Keratinocyte (primary cell): ENCODE measurements around the gene WFS1. TPM values are rescaled to one million over a fixed set of nuclear protein-coding genes. Genes with fewer than 3 reads are reported as not detected.

ENCODE experiments used
- DNase-seq: peaks from one replicate; pipeline ENCODE4 v3.0.0-alpha.2; 2011; ENCODE audit warnings: low read depth, missing footprints, low spot score
- FAIRE-seq: peaks from 2 replicates; lab custom pipeline; 2011; peaks lifted over from hg19 to GRCh38; lab: Jason Lieb, UNC
- H2AFZ ChIP-seq: 2 replicates; pipeline ENCODE4 v1.6.0; 2012; ENCODE audit warnings: low read length, control low read depth, inconsistent platforms; ENCODE audit not compliant: control insufficient read depth
- H3K27ac ChIP-seq: 2 replicates; pipeline ENCODE4 v1.5.1; 2011; ENCODE audit warnings: low read length; ENCODE audit not compliant: control insufficient read depth, insufficient read depth
- H3K27me3 ChIP-seq: 3 replicates; pipeline ENCODE4 v1.6.0; 2011; ENCODE audit warnings: low read length; ENCODE audit not compliant: control insufficient read depth, insufficient read depth; ENCODE audit errors: extremely low read depth
- H3K36me3 ChIP-seq, 2 experiments: 2 replicates in 1 of 2; 3 replicates in 1 of 2; pipeline ENCODE4 v1.5.1; 2011; ENCODE audit warnings: low read length in 2 of 2, mild to moderate bottlenecking in 1 of 2; ENCODE audit not compliant: control insufficient read depth in 2 of 2, insufficient read depth in 2 of 2; ENCODE audit errors: extremely low read depth in 1 of 2
- H3K4me1 ChIP-seq: 3 replicates; pipeline ENCODE4 v1.5.1; 2011; ENCODE audit warnings: low read length; ENCODE audit not compliant: control insufficient read depth, insufficient read depth; ENCODE audit errors: extremely low read depth
- H3K4me2 ChIP-seq: 3 replicates; pipeline ENCODE4 v1.6.0; 2011; ENCODE audit warnings: low read depth, low read length; ENCODE audit not compliant: control insufficient read depth, insufficient read depth; ENCODE audit errors: extremely low read depth
- H3K4me3 ChIP-seq, 3 experiments: fragments of 200-600 bp in 1 of 3; sonication (generic) in 1 of 3; 2 replicates in 2 of 3; 3 replicates in 1 of 3; pipeline ENCODE4 v1.5.1; 2011 to 2016; ENCODE audit warnings: low read length in 3 of 3, mild to moderate bottlenecking in 3 of 3, control low read depth in 2 of 3, inconsistent platforms in 1 of 3, low read depth in 1 of 3, mixed read lengths in 1 of 3, mixed run types in 1 of 3, moderate library complexity in 1 of 3; ENCODE audit not compliant: control insufficient read depth in 2 of 3, insufficient read depth in 2 of 3; ENCODE audit errors: extremely low read depth in 1 of 3
- H3K79me2 ChIP-seq: 2 replicates; pipeline ENCODE4 v1.6.0; 2012; ENCODE audit warnings: low read length; ENCODE audit not compliant: control insufficient read depth, insufficient read depth
- H3K9ac ChIP-seq: 3 replicates; pipeline ENCODE4 v1.6.0; 2011; ENCODE audit warnings: low read length; ENCODE audit not compliant: control insufficient read depth, insufficient read depth; ENCODE audit errors: extremely low read depth
- H3K9me1 ChIP-seq: 3 replicates; pipeline ENCODE4 v1.6.0; 2011; ENCODE audit warnings: low read length; ENCODE audit not compliant: control insufficient read depth, insufficient read depth; ENCODE audit errors: extremely low read depth
- H3K9me3 ChIP-seq: 2 replicates; pipeline ENCODE4 v1.5.1; 2012; ENCODE audit warnings: low read depth, low read length; ENCODE audit not compliant: control insufficient read depth
- H4K20me1 ChIP-seq: 3 replicates; pipeline ENCODE4 v1.6.0; 2011; ENCODE audit warnings: low read length; ENCODE audit not compliant: control insufficient read depth, insufficient read depth; ENCODE audit errors: extremely low read depth
- EZH2 ChIP-seq: IDR thresholded peaks from one replicate; pipeline ENCODE4 v1.6.1; 2012; ENCODE audit warnings: inconsistent platforms, mild to moderate bottlenecking, low read length, moderate library complexity
- dilution Hi-C: fragments of 300-500 bp; cut with MboI; formaldehyde crosslinking; loops from one replicate; pipeline ENCODE4 v1.7.0; 2020; ENCODE audit warnings: low sequenced_read_pairs; ENCODE audit not compliant: extremely low pct_ligation_motif_present
- polyA plus RNA-seq, 5 experiments: library from polyadenylated mRNA; depleted of rRNA in 3 of 5; stranded (reverse) in 3 of 5; stranded (forward) in 1 of 5; unstranded in 1 of 5; fragments of >200 nt; gene quantifications; 1 replicate in 1 of 5; 2 replicates in 3 of 5; 3 replicates in 1 of 5; pipeline versions ENCODE4 v1.2.1 to v1.2.3, GENCODE V29; 2011 to 2012; ENCODE audit warnings: missing spikeins in 2 of 5, low read depth in 1 of 5, low replicate concordance in 1 of 5
- TF ChIP-seq, protein P1 (sequence below), 3 experiments: IDR thresholded peaks in 1 of 3; conservative IDR thresholded peaks in 1 of 3; optimal IDR thresholded peaks in 1 of 3; 2 replicates in 2 of 3; 3 replicates in 1 of 3; pipeline versions ENCODE3 to v1.5.1; 2011; ENCODE audit warnings: low read length in 3 of 3, mild to moderate bottlenecking in 3 of 3, moderate library complexity in 2 of 3, control low read depth in 1 of 3, inconsistent platforms in 1 of 3; ENCODE audit not compliant: insufficient read depth in 2 of 3; ENCODE audit errors: extremely low read depth in 1 of 3

Gene WFS1
- polyA plus RNA-seq, 1 donor (not counting 4 experiments of a cell fraction or from before 2014, with no cell fraction given), result 7.0 TPM

DNA sequence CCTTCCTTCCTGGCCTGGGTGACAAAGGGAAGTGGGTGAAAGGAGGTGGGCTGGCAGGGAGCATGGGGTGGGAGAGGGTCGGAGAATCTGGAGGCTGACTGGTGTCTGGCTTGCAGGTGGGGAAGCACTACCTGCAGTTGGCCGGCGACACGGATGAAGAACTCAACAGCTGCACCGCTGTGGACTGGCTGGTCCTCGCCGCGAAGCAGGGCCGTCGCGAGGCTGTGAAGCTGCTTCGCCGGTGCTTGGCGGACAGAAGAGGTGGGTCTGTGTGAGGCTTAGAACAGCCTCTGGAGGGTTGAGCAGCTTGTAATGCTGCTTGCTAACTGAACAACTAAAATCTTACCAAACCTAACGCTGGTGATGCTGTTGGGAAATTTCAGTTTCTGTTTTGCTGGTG is 19.2 kb downstream of the WFS1 start:
- no peaks in the 10 kb centered on the region for H3K79me2 ChIP-seq
- H3K9me1 ChIP-seq, result no peaks in the 10 kb centered on the region
- H3K27ac ChIP-seq, result no peak overlapping the region
- dilution Hi-C loops, result no loop called here
- no peaks in the 10 kb centered on the region for H3K4me1 ChIP-seq
- FAIRE-seq, result no peak
- DNase-seq, result no peak
- H3K4me2 ChIP-seq, result no peak overlapping the region
- no peaks in the 10 kb centered on the region for H3K9me3 ChIP-seq
- H2AFZ ChIP-seq, result no peak overlapping the region
- no peaks in the 10 kb centered on the region for H3K27me3 ChIP-seq
- peaks cover 0 to 10% of the 10 kb centered on the region in 2 experiments for H3K36me3 ChIP-seq
- no peak overlapping the region for H3K9ac ChIP-seq
- TF ChIP-seq, protein P1, sequence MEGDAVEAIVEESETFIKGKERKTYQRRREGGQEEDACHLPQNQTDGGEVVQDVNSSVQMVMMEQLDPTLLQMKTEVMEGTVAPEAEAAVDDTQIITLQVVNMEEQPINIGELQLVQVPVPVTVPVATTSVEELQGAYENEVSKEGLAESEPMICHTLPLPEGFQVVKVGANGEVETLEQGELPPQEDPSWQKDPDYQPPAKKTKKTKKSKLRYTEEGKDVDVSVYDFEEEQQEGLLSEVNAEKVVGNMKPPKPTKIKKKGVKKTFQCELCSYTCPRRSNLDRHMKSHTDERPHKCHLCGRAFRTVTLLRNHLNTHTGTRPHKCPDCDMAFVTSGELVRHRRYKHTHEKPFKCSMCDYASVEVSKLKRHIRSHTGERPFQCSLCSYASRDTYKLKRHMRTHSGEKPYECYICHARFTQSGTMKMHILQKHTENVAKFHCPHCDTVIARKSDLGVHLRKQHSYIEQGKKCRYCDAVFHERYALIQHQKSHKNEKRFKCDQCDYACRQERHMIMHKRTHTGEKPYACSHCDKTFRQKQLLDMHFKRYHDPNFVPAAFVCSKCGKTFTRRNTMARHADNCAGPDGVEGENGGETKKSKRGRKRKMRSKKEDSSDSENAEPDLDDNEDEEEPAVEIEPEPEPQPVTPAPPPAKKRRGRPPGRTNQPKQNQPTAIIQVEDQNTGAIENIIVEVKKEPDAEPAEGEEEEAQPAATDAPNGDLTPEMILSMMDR (optimal IDR thresholded peaks at IDR 0.05 in 1 of 3, IDR thresholded peaks at IDR 0.05 in 1 of 3, conservative IDR thresholded peaks at IDR 0.05 in 1 of 3; ENCODE audit: extremely low read depth in 1 of 3, insufficient read depth in 2 of 3, low read length in 3 of 3), result no peak
- TF ChIP-seq EZH2, result no peak
- H4K20me1 ChIP-seq, result no peaks in the 10 kb centered on the region
- no peak overlapping the region for H3K4me3 ChIP-seq

- Histone ChIP-seq H3K27me3 (no peaks in the 10 kb centered on the region), H3K27ac (no peak overlapping the region), H3K36me3 (peaks cover 0 to 11% of the 10 kb centered on the region in 2 experiments), H4K20me1 (no peaks in the 10 kb centered on the region), H3K9me3 (no peaks in the 10 kb centered on the region), H3K4me2 (no peak overlapping the region), H2AFZ (no peak overlapping the region), H3K4me3 (no peak overlapping the region), H3K4me1 (no peaks in the 10 kb centered on the region), H3K9ac (no peak overlapping the region), H3K79me2 (no peaks in the 10 kb centered on the region), H3K9me1 (no peaks in the 10 kb centered on the region)
- DNase-seq, result no peak
- TF ChIP-seq, protein P1 (optimal IDR thresholded peaks at IDR 0.05 in 1 of 3, IDR thresholded peaks at IDR 0.05 in 1 of 3, conservative IDR thresholded peaks at IDR 0.05 in 1 of 3; ENCODE audit: extremely low read depth in 1 of 3, insufficient read depth in 2 of 3, low read length in 3 of 3), result no peak
- no peak for TF ChIP-seq EZH2
- dilution Hi-C loops, result no loop called here
- FAIRE-seq, result no peak
Observed at GRCh38 chr4:6290256-6290655, 20.6 kb downstream of the WFS1 start.
